ENCODE measurements around the gene PGAM2. TPM values are rescaled to one million over a fixed set of nuclear protein-coding genes. Genes with fewer than 3 reads are reported as not detected.
"Not testable (repeated sequence)": the region's sequence is repeated elsewhere in the genome, so short reads cannot be mapped to it uniquely, and the experiment has no call there.

Gene PGAM2
- total RNA-seq, 2 experiments from 2014 or later, result 1.3 to 1.8 TPM

DNA sequence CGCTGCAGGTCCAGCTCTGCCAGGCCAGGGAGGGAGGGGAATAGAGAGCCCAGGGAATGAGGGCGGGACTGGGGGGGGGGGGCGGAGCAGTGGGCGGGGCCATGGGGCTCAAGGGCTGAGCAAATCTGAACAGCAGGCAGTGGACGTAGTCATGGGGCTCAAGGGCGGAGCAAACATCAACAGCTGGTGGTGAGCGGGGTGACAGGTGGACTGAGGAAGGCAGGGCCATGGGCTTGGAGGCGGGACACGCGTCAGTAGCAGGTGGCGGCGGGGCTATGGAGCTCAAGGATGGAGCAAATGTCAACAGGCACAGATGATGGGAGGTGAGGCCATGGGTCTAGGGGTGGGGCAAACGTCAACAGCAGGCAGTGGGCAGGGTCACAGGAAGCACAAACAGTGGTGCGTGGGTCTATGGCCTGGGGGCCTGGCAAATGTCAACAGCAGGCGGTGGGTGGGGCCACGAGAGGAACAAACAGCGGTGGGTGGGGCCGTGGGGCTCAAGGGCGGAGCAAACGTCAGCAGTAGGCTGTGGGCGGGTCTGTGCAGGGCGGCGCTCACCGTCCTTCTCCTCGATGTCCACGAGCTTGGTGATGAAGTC, 26.3 kb downstream of the PGAM2 start:
- Mint-ChIP-seq H3K4me3 (peak overlapping the region; percentile 71), H3K4me1 (ENCODE audit: low read depth) (peaks cover 11% of the 10 kb centered on the region), H3K27ac (peak overlapping the region; percentile 90)
- intact Hi-C loops (cut with DNase I, micrococcal nuclease); H3K36me3 ChIP-seq (ENCODE audit: insufficient read depth, low read length); CTCF ChIA-PET; POLR2A ChIA-PET; H3K27me3 ChIP-seq (ENCODE audit: control insufficient read depth in 1 of 2, insufficient read depth in 2 of 2, low read length in 2 of 2); H3K27me3 Mint-ChIP-seq; H3K9me3 Mint-ChIP-seq; H3K36me3 Mint-ChIP-seq (ENCODE audit: low read depth); H3K9me3 ChIP-seq (ENCODE audit: control insufficient read depth in 1 of 2, insufficient read depth in 1 of 2, low read length in 2 of 2): not testable (repeated sequence)
- peak; percentile 70 to 92 (median 82) for DNase-seq
- peaks cover 15% of the 10 kb centered on the region for H3K4me1 ChIP-seq (ENCODE audit: insufficient read depth, low read length)
- peak overlapping the region; percentile 19 for H3K4me3 ChIP-seq (ENCODE audit: low read length)
- H3K27ac ChIP-seq (ENCODE audit: low read depth in 1 of 2, low read length in 2 of 2), result peak overlapping the region in 1 of 2 donors; percentile 7
- peak; percentile 69 for ATAC-seq (ENCODE audit: poor library complexity)

DNA sequence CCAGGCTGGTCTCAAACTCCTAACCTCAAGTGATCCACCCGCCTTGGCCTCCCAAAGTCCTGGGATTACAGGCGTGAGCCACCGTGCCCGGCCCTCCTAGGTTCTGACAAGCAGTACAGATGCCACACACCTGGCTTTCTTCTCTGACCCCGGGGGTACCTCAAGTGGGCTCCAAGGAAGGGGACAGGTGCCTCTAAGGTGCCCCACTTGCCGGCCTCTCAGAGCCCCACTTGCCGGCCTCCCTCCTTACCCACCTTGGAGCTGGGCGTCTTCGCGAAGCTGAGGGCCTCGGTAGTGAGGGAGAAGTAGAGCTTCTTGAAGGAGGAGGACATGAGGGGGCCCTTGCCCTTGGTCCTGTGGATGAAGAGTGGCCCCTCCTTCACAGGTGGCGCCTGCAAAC, 26.8 kb downstream of the PGAM2 start:
- H3K4me1 ChIP-seq (ENCODE audit: insufficient read depth, low read length); CTCF ChIA-PET; DNase-seq; H3K9me3 Mint-ChIP-seq; H3K4me1 Mint-ChIP-seq (ENCODE audit: low read depth); H3K9me3 ChIP-seq (ENCODE audit: control insufficient read depth in 1 of 2, insufficient read depth in 1 of 2, low read length in 2 of 2); H3K36me3 ChIP-seq (ENCODE audit: insufficient read depth, low read length); H3K4me3 ChIP-seq (ENCODE audit: low read length); H3K27ac ChIP-seq (ENCODE audit: low read depth in 1 of 2, low read length in 2 of 2); H3K27me3 Mint-ChIP-seq; H3K4me3 Mint-ChIP-seq; H3K27me3 ChIP-seq (ENCODE audit: control insufficient read depth in 1 of 2, insufficient read depth in 2 of 2, low read length in 2 of 2); intact Hi-C loops (cut with DNase I, micrococcal nuclease); ATAC-seq (ENCODE audit: poor library complexity); H3K36me3 Mint-ChIP-seq (ENCODE audit: low read depth); POLR2A ChIA-PET: not testable (repeated sequence)
- H3K27ac Mint-ChIP-seq, result peak overlapping the region; percentile 50

DNA sequence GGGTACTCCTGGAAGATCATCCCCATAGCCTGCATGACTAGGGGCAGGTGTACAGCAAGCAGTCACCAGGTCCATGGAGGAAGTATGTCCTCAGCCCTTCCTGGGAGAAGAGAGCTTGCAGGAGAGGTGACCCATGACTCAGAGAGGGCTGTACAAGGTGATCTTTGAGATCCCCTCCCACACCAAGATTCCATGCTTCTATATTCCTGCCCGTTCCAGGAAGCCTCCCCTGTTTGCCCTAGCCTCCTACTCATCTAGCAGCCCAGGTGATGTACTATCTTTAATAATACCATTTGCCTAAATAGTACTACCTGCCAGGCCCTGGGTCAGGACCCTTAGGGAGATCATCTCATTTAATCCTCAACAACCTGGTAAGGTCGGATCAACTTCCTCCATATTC, 27.4 kb downstream of the PGAM2 start:
- ATAC-seq (ENCODE audit: poor library complexity); H3K4me1 ChIP-seq (ENCODE audit: insufficient read depth, low read length); H3K27me3 Mint-ChIP-seq; H3K27me3 ChIP-seq (ENCODE audit: control insufficient read depth in 1 of 2, insufficient read depth in 2 of 2, low read length in 2 of 2); H3K4me3 ChIP-seq (ENCODE audit: low read length); H3K9me3 ChIP-seq (ENCODE audit: control insufficient read depth in 1 of 2, insufficient read depth in 1 of 2, low read length in 2 of 2); H3K4me1 Mint-ChIP-seq (ENCODE audit: low read depth); H3K9me3 Mint-ChIP-seq; H3K36me3 ChIP-seq (ENCODE audit: insufficient read depth, low read length); DNase-seq; H3K4me3 Mint-ChIP-seq; intact Hi-C loops (cut with DNase I, micrococcal nuclease); H3K36me3 Mint-ChIP-seq (ENCODE audit: low read depth); H3K27ac ChIP-seq (ENCODE audit: low read depth in 1 of 2, low read length in 2 of 2); POLR2A ChIA-PET; CTCF ChIA-PET: not testable (repeated sequence)
- H3K27ac Mint-ChIP-seq, result peak overlapping the region; percentile 50

DNA sequence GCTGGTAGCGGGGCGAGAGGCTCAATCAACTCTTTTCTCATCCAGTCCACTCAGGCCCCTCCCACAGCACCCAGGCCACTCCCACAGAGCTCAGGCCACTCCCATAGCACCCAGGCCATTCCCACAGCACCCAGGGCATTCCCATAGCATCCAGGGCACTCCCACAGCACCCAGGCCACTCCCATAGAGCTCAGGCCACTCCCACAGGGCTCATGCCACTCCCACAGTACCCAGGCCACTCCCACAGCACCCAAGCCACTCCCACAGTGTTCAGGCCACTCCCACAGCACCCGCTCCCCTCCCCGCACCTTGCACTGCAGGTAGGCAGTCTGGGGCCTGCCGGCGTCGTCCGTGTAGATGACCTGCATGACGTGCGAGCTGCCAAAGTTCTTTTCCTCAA, 29.0 kb downstream of the PGAM2 start:
- H3K9me3 Mint-ChIP-seq; H3K4me1 ChIP-seq (ENCODE audit: insufficient read depth, low read length); H3K27ac ChIP-seq (ENCODE audit: low read depth in 1 of 2, low read length in 2 of 2); H3K9me3 ChIP-seq (ENCODE audit: control insufficient read depth in 1 of 2, insufficient read depth in 1 of 2, low read length in 2 of 2); H3K27me3 ChIP-seq (ENCODE audit: control insufficient read depth in 1 of 2, insufficient read depth in 2 of 2, low read length in 2 of 2); intact Hi-C loops (cut with DNase I, micrococcal nuclease); POLR2A ChIA-PET; H3K36me3 ChIP-seq (ENCODE audit: insufficient read depth, low read length); H3K27me3 Mint-ChIP-seq; CTCF ChIA-PET; H3K4me3 Mint-ChIP-seq; H3K27ac Mint-ChIP-seq; H3K36me3 Mint-ChIP-seq (ENCODE audit: low read depth); H3K4me3 ChIP-seq (ENCODE audit: low read length); H3K4me1 Mint-ChIP-seq (ENCODE audit: low read depth): not testable (repeated sequence)
- DNase-seq (peak in 6 of 14 experiments; percentile 28 to 65 (median 44)), ATAC-seq (ENCODE audit: poor library complexity) (peak; percentile 15)

DNA sequence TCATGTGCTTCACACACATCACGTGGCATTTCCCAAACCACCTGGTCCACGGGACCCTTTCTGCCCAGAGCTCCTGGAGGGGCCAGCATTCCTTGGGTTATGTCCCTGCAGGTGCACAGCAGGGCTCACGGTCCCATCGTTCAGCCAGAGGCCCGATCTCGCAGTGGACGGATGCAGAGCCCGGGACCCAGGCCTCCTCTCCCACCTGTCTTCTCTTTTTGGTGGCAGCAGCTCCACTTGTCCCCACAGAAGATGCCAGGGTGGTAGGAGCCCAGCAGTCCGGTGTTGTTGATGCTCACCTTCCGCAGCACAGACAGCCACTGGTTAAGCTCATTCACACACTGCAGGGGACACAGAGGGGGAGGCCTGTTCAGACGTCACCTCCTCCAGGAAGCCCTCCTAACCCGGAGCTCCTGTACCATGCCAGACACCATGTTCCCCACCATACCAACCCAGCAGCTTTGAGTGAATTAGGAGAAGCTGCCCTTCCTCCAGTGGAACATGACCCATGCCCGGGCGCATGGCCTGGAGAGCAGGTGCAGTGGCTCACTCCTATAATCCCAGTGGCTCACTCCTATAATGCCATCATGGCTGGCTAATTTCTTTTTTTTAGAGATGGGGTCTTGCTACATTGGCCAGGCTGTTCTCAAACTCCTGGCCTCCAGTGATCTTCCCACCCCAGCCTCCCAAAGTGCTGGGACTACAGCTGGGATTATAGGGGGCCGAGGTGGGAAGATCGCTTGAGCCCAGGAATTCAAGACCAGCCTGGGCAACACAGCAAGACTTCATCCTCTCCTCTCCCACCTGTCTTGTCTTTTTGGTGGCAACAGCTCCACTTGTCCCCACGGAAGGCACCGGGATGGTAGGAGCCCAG, 31.2 kb downstream of the PGAM2 start:
- ATAC-seq (ENCODE audit: poor library complexity); CTCF ChIA-PET; H3K4me3 ChIP-seq (ENCODE audit: low read length); H3K9me3 Mint-ChIP-seq; DNase-seq; H3K27ac Mint-ChIP-seq; H3K4me1 ChIP-seq (ENCODE audit: insufficient read depth, low read length); H3K36me3 ChIP-seq (ENCODE audit: insufficient read depth, low read length); H3K4me3 Mint-ChIP-seq; H3K4me1 Mint-ChIP-seq (ENCODE audit: low read depth); H3K27me3 Mint-ChIP-seq; H3K9me3 ChIP-seq (ENCODE audit: control insufficient read depth in 1 of 2, insufficient read depth in 1 of 2, low read length in 2 of 2); intact Hi-C loops (cut with DNase I, micrococcal nuclease); H3K36me3 Mint-ChIP-seq (ENCODE audit: low read depth); H3K27ac ChIP-seq (ENCODE audit: low read depth in 1 of 2, low read length in 2 of 2); H3K27me3 ChIP-seq (ENCODE audit: control insufficient read depth in 1 of 2, insufficient read depth in 2 of 2, low read length in 2 of 2); POLR2A ChIA-PET: not testable (repeated sequence)

DNA sequence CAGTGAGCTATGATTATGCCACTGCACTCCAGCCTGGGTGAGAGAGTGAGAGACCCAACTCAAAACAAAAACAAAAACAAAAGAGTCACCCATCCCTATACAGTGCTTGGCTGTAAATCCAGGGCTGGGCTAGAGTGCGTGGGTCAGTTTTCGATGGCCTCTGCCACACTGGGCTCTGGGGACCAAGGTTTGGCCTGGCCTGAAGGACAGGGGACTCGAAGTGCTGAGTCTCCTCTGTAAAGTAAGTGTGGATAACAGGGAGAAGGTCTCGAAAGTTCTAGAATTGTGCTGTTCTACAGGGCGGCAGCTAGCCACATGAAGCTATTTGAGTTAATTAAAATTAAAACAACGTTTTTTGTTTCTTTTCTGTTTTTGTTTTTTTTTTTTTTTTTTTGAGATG, 33.3 kb downstream of the PGAM2 start:
- H3K9me3 ChIP-seq (ENCODE audit: control insufficient read depth in 1 of 2, insufficient read depth in 1 of 2, low read length in 2 of 2); H3K27ac ChIP-seq (ENCODE audit: low read depth in 1 of 2, low read length in 2 of 2); H3K27me3 ChIP-seq (ENCODE audit: control insufficient read depth in 1 of 2, insufficient read depth in 2 of 2, low read length in 2 of 2); H3K36me3 Mint-ChIP-seq (ENCODE audit: low read depth); H3K4me1 Mint-ChIP-seq (ENCODE audit: low read depth); DNase-seq; intact Hi-C loops (cut with DNase I, micrococcal nuclease); H3K27me3 Mint-ChIP-seq; H3K9me3 Mint-ChIP-seq; H3K4me3 Mint-ChIP-seq; H3K4me3 ChIP-seq (ENCODE audit: low read length); H3K4me1 ChIP-seq (ENCODE audit: insufficient read depth, low read length); ATAC-seq (ENCODE audit: poor library complexity); CTCF ChIA-PET; H3K36me3 ChIP-seq (ENCODE audit: insufficient read depth, low read length); H3K27ac Mint-ChIP-seq; POLR2A ChIA-PET: not testable (repeated sequence)

DNA sequence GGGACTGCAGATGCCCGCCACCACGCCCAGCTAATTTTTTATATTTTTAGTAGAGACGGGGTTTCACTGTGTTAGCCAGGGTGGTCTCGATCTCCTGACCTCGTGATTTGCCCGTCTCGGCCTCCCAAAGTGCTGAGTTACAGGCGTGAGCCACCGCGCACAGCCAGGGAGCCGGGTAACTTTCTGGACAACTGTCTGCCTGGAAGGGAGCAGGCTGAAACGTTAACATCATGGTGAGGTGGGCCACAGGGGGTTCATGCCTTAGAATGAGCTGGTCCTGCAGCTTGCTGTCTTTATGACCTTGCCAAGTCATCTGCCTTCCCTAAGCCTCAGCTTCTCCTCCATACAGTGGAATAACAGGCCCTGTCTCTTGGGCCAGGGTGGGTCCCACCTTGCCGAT, 34.0 kb downstream of the PGAM2 start:
- H3K4me1 Mint-ChIP-seq (ENCODE audit: low read depth); H3K27me3 Mint-ChIP-seq; H3K27me3 ChIP-seq (ENCODE audit: control insufficient read depth in 1 of 2, insufficient read depth in 2 of 2, low read length in 2 of 2); CTCF ChIA-PET; H3K36me3 ChIP-seq (ENCODE audit: insufficient read depth, low read length); POLR2A ChIA-PET; intact Hi-C loops (cut with DNase I, micrococcal nuclease); H3K36me3 Mint-ChIP-seq (ENCODE audit: low read depth); H3K4me3 ChIP-seq (ENCODE audit: low read length); DNase-seq; H3K27ac ChIP-seq (ENCODE audit: low read depth in 1 of 2, low read length in 2 of 2); H3K9me3 ChIP-seq (ENCODE audit: control insufficient read depth in 1 of 2, insufficient read depth in 1 of 2, low read length in 2 of 2); ATAC-seq (ENCODE audit: poor library complexity); H3K4me3 Mint-ChIP-seq; H3K27ac Mint-ChIP-seq; H3K4me1 ChIP-seq (ENCODE audit: insufficient read depth, low read length); H3K9me3 Mint-ChIP-seq: not testable (repeated sequence)
